Right atrium auricular region (tissue), 2 donors: ENCODE results near the gene P2RY11. TPM values are rescaled to one million over a fixed set of nuclear protein-coding genes. Genes with fewer than 3 reads are reported as not detected.

Experiments
- DNase-seq: peaks from one replicate; pipeline ENCODE4 v3.0.0-alpha.2; 2019; ENCODE audit warnings: low spot score
- H3K27ac ChIP-seq, 2 donors: fragments of 200-600 bp; sonication (generic); 1 replicate in 1 of 2; 2 replicates in 1 of 2; pipeline ENCODE4 v1.5.1; 2016 to 2019
- H3K27me3 ChIP-seq, 2 donors: fragments of 200-600 bp; sonication (generic); one replicate each; pipeline versions ENCODE4 v1.5.1 to v1.6.0; 2017 to 2019
- H3K36me3 ChIP-seq: fragments of 200-600 bp; sonication (generic); one replicate; pipeline ENCODE4 v1.5.1; 2016
- H3K4me1 ChIP-seq, 2 donors: fragments of 200-600 bp; sonication (generic); one replicate each; pipeline versions ENCODE4 v1.5.1 to v1.6.0; 2017 to 2019
- H3K4me3 ChIP-seq, 2 donors: fragments of 200-600 bp; sonication (generic); 1 replicate in 1 of 2; 2 replicates in 1 of 2; pipeline ENCODE4 v1.5.1; 2017 to 2019; ENCODE audit warnings: mild to moderate bottlenecking in 1 of 2, moderate library complexity in 1 of 2
- H3K9me3 ChIP-seq, 2 donors: fragments of 200-600 bp; sonication (generic); one replicate each; pipeline ENCODE4 v1.5.1; 2019
- CTCF ChIP-seq, 2 donors: fragments of 200-600 bp; sonication (generic); IDR thresholded peaks; one replicate each; pipeline ENCODE4 v1.5.1; 2019; ENCODE audit warnings: antibody characterized with exemption in 2 of 2
- total RNA-seq, 2 donors: library from RNA; depleted of rRNA; stranded (reverse); fragments of >200 nt; gene quantifications; one replicate each; pipeline ENCODE4 v1.1.0, GENCODE V29; 2016

The P2RY11 gene
- total RNA-seq, 2 donors from 2014 or later = 0.30 to 3.9 TPM

GRCh38 chr19:10116085-10116865 is 4.8 kb downstream of the P2RY11 start:
- Histone ChIP-seq H3K9me3 (no peaks in the 10 kb centered on the region), H3K36me3 (peaks cover 47% of the 10 kb centered on the region), H3K4me3 (no peak overlapping the region), H3K27me3 (no peaks in the 10 kb centered on the region), H3K27ac (no peak overlapping the region), H3K4me1 (peaks cover 0 to 27% of the 10 kb centered on the region in 2 donors)
- no peak for TF ChIP-seq CTCF (IDR thresholded peaks at IDR 0.05)
- DNase-seq = no peak

- Histone ChIP-seq H3K4me1 (peaks cover 0 to 27% of the 10 kb centered on the region in 2 donors), H3K27ac (no peak overlapping the region), H3K27me3 (no peaks in the 10 kb centered on the region), H3K9me3 (no peaks in the 10 kb centered on the region), H3K36me3 (peaks cover 44% of the 10 kb centered on the region), H3K4me3 (no peak overlapping the region)
- TF ChIP-seq CTCF (IDR thresholded peaks at IDR 0.05) = no peak
- no peak for DNase-seq
Measured at GRCh38 chr19:10116866-10117616, 5.5 kb downstream of the P2RY11 start.

- DNase-seq = no peak
- H3K4me3 ChIP-seq = peak overlapping the region; percentile 81 to 95
- peaks cover 44% of the 10 kb centered on the region for H3K36me3 ChIP-seq
- no peak for TF ChIP-seq CTCF (IDR thresholded peaks at IDR 0.05)
- H3K9me3 ChIP-seq = no peaks in the 10 kb centered on the region
- no peaks in the 10 kb centered on the region for H3K27me3 ChIP-seq
- peaks cover 0 to 18% of the 10 kb centered on the region in 2 donors for H3K4me1 ChIP-seq
- peak overlapping the region in 1 of 2 donors; percentile 81 for H3K27ac ChIP-seq
Measured at GRCh38 chr19:10118960-10119359, 7.5 kb downstream of the P2RY11 start.

GRCh38 chr19:10120538-10121189 is 9.2 kb downstream of the P2RY11 start:
- Histone ChIP-seq H3K4me1 (peaks cover 0 to 18% of the 10 kb centered on the region in 2 donors), H3K27ac (peak overlapping the region in 1 of 2 donors; percentile 72)
- TF ChIP-seq CTCF (IDR thresholded peaks at IDR 0.05) = no peak

GRCh38 chr19:10122045-10122444 is 10.6 kb downstream of the P2RY11 start:
- H3K27me3 ChIP-seq = no peaks in the 10 kb centered on the region
- peaks cover 16% of the 10 kb centered on the region for H3K36me3 ChIP-seq
- DNase-seq = no peak
- H3K27ac ChIP-seq = peak overlapping the region in 1 of 2 donors; percentile 72
- peaks cover 0 to 18% of the 10 kb centered on the region in 2 donors for H3K4me1 ChIP-seq
- H3K4me3 ChIP-seq = no peak overlapping the region
- no peaks in the 10 kb centered on the region for H3K9me3 ChIP-seq
- TF ChIP-seq CTCF (IDR thresholded peaks at IDR 0.05) = no peak

More at GRCh38 chr19:10120538-10121189, 9.2 kb downstream of the P2RY11 start:
- peak; percentile 74 for DNase-seq
- Histone ChIP-seq H3K9me3 (no peaks in the 10 kb centered on the region), H3K36me3 (peaks cover 30% of the 10 kb centered on the region), H3K4me3 (no peak overlapping the region), H3K27me3 (no peaks in the 10 kb centered on the region)
